ENCODE measurements around the gene TRIM59. TPM values are rescaled to one million over a fixed set of nuclear protein-coding genes. Genes with fewer than 3 reads are reported as not detected.
A peak's percentile ranks its signal among the peaks of the same experiment; 100 is the strongest.

The TRIM59 gene
- total RNA-seq, 1 donor: 22.1 TPM

DNA sequence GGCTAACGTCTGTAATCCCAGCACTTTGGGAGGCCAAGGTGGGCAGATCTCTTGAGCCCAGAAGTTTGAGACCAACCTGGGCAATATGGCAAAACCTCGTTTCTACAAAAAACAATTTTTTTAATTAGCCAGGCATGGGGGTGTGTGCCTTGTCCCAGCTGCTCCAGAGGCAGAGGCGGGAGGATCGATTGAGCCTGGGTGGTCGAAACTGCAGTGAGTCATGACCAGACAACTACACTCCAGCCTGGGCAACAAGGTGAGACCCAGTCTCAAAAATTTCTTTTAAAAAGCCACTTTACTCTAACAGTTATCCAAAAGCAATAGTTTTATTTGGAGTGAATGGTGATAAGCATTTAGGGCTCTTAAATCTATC lies 12.5 kb downstream of the TRIM59 start:
- H2AFZ ChIP-seq (ENCODE audit: low read length): no peak overlapping the region
- H3K27me3 ChIP-seq (ENCODE audit: insufficient read depth, low read length): no peaks in the 10 kb centered on the region
- H4K20me1 ChIP-seq (ENCODE audit: insufficient read depth, low read length): peaks cover 4% of the 10 kb centered on the region
- no peak overlapping the region for H3K4me2 ChIP-seq (ENCODE audit: insufficient read depth, low read length)
- peaks cover 60% of the 10 kb centered on the region for H3K36me3 ChIP-seq (ENCODE audit: insufficient read depth, low read length)
- peaks cover 76% of the 10 kb centered on the region for H3K79me2 ChIP-seq (ENCODE audit: insufficient read depth, low read length)
- peaks cover 20% of the 10 kb centered on the region for H3K4me1 ChIP-seq (ENCODE audit: insufficient read depth, low read length)
- TF ChIP-seq, protein P1, sequence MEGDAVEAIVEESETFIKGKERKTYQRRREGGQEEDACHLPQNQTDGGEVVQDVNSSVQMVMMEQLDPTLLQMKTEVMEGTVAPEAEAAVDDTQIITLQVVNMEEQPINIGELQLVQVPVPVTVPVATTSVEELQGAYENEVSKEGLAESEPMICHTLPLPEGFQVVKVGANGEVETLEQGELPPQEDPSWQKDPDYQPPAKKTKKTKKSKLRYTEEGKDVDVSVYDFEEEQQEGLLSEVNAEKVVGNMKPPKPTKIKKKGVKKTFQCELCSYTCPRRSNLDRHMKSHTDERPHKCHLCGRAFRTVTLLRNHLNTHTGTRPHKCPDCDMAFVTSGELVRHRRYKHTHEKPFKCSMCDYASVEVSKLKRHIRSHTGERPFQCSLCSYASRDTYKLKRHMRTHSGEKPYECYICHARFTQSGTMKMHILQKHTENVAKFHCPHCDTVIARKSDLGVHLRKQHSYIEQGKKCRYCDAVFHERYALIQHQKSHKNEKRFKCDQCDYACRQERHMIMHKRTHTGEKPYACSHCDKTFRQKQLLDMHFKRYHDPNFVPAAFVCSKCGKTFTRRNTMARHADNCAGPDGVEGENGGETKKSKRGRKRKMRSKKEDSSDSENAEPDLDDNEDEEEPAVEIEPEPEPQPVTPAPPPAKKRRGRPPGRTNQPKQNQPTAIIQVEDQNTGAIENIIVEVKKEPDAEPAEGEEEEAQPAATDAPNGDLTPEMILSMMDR (IDR thresholded peaks at IDR 0.05; ENCODE audit: extremely low read depth, low read depth, low read length): no peak
- no peak for DNase-seq (ENCODE audit: insufficient read length, low spot score, missing footprints)
- H3K9me3 ChIP-seq (ENCODE audit: low read depth, low read length): no peaks in the 10 kb centered on the region
- no peak overlapping the region for H3K4me3 ChIP-seq (ENCODE audit: insufficient read depth, low read length)
- H3K27ac ChIP-seq (ENCODE audit: low read depth, low read length): no peak overlapping the region

GRCh38 chr3:160435747-160436146 lies 13.8 kb downstream of the TRIM59 start:
- Histone ChIP-seq H3K4me2 (ENCODE audit: insufficient read depth, low read length) (no peak overlapping the region), H2AFZ (ENCODE audit: low read length) (no peak overlapping the region), H3K79me2 (ENCODE audit: insufficient read depth, low read length) (peaks cover 71% of the 10 kb centered on the region), H3K9me3 (ENCODE audit: low read depth, low read length) (no peaks in the 10 kb centered on the region), H3K27ac (ENCODE audit: low read depth, low read length) (no peak overlapping the region), H3K36me3 (ENCODE audit: insufficient read depth, low read length) (peaks cover 70% of the 10 kb centered on the region), H3K27me3 (ENCODE audit: insufficient read depth, low read length) (no peaks in the 10 kb centered on the region), H3K4me1 (ENCODE audit: insufficient read depth, low read length) (peaks cover 11% of the 10 kb centered on the region), H4K20me1 (ENCODE audit: insufficient read depth, low read length) (no peaks in the 10 kb centered on the region), H3K4me3 (ENCODE audit: insufficient read depth, low read length) (no peak overlapping the region)
- DNase-seq (ENCODE audit: insufficient read length, low spot score, missing footprints): no peak
- TF ChIP-seq, protein P1 (IDR thresholded peaks at IDR 0.05; ENCODE audit: extremely low read depth, low read depth, low read length): no peak

DNA sequence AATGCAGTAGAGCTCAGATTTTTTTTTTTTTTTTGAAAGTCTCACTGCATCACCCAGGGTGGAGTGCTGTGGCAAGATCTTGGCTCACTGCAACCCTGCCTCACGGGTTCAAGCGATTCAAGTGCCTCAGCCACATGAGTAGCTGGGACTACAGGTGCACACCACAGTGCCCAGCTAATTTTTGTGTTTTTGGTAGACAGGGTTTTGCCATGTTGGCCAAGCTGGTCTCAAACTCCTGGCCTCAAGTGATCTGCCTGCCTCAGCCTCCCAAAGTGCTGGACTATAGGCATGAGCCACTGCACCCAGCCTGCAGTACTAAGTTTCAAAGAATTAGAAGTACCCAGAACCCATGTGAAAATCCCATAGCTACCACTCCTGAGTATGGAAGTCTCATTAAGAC lies 14.5 kb downstream of the TRIM59 start:
- Histone ChIP-seq H3K4me3 (ENCODE audit: insufficient read depth, low read length) (no peak overlapping the region), H3K27ac (ENCODE audit: low read depth, low read length) (no peak overlapping the region), H3K9me3 (ENCODE audit: low read depth, low read length) (no peaks in the 10 kb centered on the region), H2AFZ (ENCODE audit: low read length) (no peak overlapping the region), H3K4me2 (ENCODE audit: insufficient read depth, low read length) (no peak overlapping the region), H4K20me1 (ENCODE audit: insufficient read depth, low read length) (no peaks in the 10 kb centered on the region), H3K4me1 (ENCODE audit: insufficient read depth, low read length) (peaks cover 11% of the 10 kb centered on the region), H3K36me3 (ENCODE audit: insufficient read depth, low read length) (peaks cover 76% of the 10 kb centered on the region), H3K27me3 (ENCODE audit: insufficient read depth, low read length) (no peaks in the 10 kb centered on the region), H3K79me2 (ENCODE audit: insufficient read depth, low read length) (peaks cover 64% of the 10 kb centered on the region)
- TF ChIP-seq, protein P1 (IDR thresholded peaks at IDR 0.05; ENCODE audit: extremely low read depth, low read depth, low read length): no peak
- no peak for DNase-seq (ENCODE audit: insufficient read length, low spot score, missing footprints)

- no peak overlapping the region for H3K4me3 ChIP-seq (ENCODE audit: insufficient read depth, low read length)
- H3K27me3 ChIP-seq (ENCODE audit: insufficient read depth, low read length): no peaks in the 10 kb centered on the region
- peak; percentile 66 for DNase-seq (ENCODE audit: insufficient read length, low spot score, missing footprints)
- H3K27ac ChIP-seq (ENCODE audit: low read depth, low read length): peak overlapping the region; percentile 64
- H3K36me3 ChIP-seq (ENCODE audit: insufficient read depth, low read length): peaks cover 82% of the 10 kb centered on the region
- H3K9me3 ChIP-seq (ENCODE audit: low read depth, low read length): no peaks in the 10 kb centered on the region
- peaks cover 54% of the 10 kb centered on the region for H3K79me2 ChIP-seq (ENCODE audit: insufficient read depth, low read length)
- no peak overlapping the region for H2AFZ ChIP-seq (ENCODE audit: low read length)
- H4K20me1 ChIP-seq (ENCODE audit: insufficient read depth, low read length): no peaks in the 10 kb centered on the region
- TF ChIP-seq, protein P1 (IDR thresholded peaks at IDR 0.05; ENCODE audit: extremely low read depth, low read depth, low read length): no peak
- peak overlapping the region; percentile 37 for H3K4me2 ChIP-seq (ENCODE audit: insufficient read depth, low read length)
- peaks cover 11% of the 10 kb centered on the region for H3K4me1 ChIP-seq (ENCODE audit: insufficient read depth, low read length)
Measured at GRCh38 chr3:160434071-160434470, 15.5 kb downstream of the TRIM59 start.
